Stomach (tissue), 4 donors: ENCODE results near the gene GNG4.

Source experiments
- POLR2AphosphoS5 ChIP-seq, 3 donors: sonication (generic); formaldehyde crosslinking; IDR thresholded peaks; one replicate each; pipeline ENCODE4 v1.6.1; 2016; ENCODE audit warnings: antibody characterized with exemption in 3 of 3
- TF ChIP-seq, protein P1 (sequence below), 7 experiments: fragments of 450-650 bp in 4 of 7; fragments of 200-600 bp in 3 of 7; sonication (generic) in 3 of 7; IDR thresholded peaks; one replicate each; pipeline ENCODE4 v1.5.1; 2016 to 2019; ENCODE audit warnings: antibody characterized with exemption in 7 of 7, control low read depth in 2 of 7, mild to moderate bottlenecking in 1 of 7

GRCh38 chr1:235683653-235684052 is 34.1 kb upstream of the GNG4 start:
- TF ChIP-seq, protein P1, sequence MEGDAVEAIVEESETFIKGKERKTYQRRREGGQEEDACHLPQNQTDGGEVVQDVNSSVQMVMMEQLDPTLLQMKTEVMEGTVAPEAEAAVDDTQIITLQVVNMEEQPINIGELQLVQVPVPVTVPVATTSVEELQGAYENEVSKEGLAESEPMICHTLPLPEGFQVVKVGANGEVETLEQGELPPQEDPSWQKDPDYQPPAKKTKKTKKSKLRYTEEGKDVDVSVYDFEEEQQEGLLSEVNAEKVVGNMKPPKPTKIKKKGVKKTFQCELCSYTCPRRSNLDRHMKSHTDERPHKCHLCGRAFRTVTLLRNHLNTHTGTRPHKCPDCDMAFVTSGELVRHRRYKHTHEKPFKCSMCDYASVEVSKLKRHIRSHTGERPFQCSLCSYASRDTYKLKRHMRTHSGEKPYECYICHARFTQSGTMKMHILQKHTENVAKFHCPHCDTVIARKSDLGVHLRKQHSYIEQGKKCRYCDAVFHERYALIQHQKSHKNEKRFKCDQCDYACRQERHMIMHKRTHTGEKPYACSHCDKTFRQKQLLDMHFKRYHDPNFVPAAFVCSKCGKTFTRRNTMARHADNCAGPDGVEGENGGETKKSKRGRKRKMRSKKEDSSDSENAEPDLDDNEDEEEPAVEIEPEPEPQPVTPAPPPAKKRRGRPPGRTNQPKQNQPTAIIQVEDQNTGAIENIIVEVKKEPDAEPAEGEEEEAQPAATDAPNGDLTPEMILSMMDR (IDR thresholded peaks at IDR 0.05), result no peak
- no peak for TF ChIP-seq POLR2AphosphoS5 (IDR thresholded peaks at IDR 0.05)
